ENCODE measurements around the gene KIF17. TPM values are rescaled to one million over a fixed set of nuclear protein-coding genes. Genes with fewer than 3 reads are reported as not detected.

KIF17 gene
- total RNA-seq, 1 donor from 2014 or later, result 4.4 TPM

DNA sequence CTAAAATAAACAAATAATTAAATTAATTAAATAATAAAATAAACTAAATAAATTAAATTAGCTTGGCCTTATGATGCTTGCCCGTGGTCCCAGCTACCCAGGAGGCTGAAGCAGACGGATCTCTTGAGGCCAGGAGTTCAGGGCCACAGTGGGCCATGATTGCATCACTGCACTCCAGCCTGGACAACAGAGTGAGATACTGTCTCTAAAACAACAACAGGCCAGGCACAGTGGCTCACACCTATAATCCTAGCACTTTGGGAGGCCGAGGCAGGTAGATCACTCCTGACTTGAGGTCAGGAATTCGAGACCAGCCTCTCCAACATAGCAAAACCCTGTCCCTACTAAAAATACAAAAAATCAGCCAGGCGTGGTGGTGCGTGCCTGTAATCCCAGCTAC lies 96.8 kb downstream of the KIF17 start:
- DNase-seq, result no peak

DNA sequence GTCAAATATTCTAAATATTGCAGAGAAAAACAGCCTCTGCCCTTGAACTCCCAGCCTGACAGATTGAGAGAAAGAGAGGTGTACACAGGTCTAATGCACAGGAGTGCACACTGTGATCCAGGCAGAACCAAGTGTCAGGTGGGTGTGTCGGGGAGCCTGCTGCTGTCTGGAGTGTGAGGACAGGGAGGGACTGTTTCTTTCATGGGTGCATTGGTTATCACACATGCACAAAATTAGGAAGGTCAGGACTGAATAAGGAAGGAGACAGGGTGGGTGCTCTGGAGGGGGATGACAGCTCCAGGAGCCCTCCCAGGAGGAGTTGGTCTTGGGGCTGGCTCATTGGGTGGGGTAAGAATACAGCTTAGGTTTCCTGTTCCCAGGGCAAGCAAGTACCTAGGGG lies 97.8 kb downstream of the KIF17 start:
- no peak for DNase-seq

DNA sequence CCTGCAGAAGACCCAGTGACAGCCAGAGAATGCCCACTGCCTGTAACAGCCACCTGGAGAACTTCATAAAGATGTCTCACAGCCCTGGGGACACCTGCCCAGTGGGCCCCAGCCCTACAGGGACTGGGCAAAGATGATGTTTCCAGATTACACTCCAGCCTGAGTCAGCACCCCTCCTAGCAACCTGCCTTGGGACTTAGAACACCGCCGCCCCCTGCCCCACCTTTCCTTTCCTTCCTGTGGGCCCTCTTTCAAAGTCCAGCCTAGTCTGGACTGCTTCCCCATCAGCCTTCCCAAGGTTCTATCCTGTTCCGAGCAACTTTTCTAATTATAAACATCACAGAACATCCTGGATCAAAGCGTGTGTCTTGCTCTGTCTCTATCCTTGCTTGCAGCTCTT lies 99.3 kb downstream of the KIF17 start:
- DNase-seq, result no peak

DNA sequence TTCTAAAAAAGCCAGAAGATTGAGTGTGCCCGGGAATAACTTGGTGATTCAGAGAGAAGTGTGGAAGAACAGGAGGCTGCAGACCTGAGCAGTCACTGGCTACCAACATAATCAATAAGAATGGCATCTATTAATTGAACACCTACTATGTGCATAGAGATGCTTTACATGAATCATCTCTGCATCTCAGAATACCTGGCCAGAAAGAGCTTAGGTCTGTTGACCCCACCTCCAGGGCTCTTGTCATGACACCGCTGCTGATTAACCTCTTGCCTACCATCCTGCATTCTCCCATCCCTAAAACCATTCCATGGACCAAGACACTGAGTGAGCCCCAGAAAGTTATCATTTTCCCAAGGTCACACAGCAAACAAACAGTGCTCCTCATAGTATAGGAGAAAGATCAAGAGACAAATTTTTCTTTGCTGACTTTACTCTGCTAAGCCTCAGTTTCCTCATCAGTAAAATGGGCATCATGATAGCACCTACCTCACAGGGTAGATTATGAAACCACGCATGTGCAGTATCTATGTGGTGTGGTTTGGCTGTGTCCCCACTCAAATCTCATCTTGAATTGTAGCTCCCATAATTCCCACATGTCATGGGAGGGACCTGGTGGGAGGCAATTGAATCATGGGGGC lies 100.8 kb downstream of the KIF17 start:
- DNase-seq, result no peak

DNA sequence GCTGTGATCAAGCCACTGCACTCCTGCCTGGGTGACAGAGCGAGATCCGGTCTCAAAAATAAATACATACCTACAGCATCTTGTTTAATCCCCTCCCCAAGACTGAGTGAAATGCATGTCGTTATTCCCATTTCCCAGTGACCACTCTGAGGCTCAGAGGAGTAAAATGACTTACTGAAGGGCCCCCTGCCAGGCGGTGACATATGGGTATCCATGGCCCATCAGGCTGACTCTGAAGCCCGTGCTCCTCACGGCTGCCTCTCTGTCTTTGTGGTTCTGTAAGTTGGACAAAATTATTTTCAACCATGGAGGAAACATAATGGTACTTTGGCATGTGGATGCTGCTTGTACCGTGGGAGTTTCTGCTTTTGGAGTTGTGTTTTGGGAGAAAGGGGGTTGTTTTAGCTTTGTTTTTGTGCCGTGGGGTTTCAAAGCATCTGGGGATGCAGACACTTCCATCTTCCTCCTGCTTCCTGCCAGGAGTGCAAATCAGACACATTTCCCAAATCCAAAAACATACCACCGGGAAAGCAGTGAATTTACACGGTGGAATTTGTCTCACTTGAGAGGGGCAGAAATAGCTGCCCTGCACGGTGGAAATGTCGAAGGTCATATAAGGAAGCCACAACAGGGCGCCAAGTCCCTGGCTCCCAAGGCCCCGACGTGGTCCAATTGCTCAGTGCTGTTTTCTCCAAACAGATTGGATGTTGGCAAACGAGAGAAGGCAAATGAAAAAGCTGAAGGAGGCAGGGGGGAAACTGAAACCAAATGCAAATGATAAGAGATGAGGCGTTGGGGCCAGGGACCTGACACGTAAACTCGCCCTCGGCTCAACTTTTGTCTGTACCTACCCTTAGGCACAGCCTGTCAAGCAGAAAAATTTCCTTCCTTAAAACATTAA lies 101.6 kb downstream of the KIF17 start:
- DNase-seq, result no peak

DNA sequence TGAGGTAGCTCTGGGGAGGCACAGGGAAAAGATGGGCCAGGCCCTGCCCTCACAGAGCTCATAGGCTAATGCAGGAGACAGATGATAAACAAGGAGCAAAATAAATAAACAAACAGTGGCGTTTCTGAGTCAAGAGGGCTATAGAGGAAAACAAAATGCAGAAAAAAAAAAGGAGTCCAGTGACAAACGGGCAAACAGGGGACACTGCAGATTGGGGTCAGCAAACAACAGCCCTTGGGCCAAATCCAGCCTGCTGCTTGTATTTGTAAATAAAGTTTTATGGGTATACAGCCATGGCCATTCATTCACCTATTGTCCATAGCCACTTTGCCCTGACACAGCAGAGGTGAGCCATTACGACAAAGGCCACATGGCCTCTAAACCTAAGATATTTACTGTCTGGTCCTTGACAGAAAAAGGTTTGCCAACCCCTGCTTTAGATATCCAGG lies 103.7 kb downstream of the KIF17 start:
- DNase-seq, result no peak

Other genes starting within 250 kb of the KIF17 start
- 77.2 TPM for gene CAMK2N1, start 231.8 kb downstream of the KIF17 start, total RNA-seq
- gene MUL1, start 209.9 kb downstream of the KIF17 start, total RNA-seq, result 17.5 TPM
- 0.16 TPM for gene FAM43B, start 165.4 kb downstream of the KIF17 start, total RNA-seq
- not detected for gene CDA, start 128.9 kb downstream of the KIF17 start, total RNA-seq
- 117 TPM for gene PINK1, start 84.5 kb downstream of the KIF17 start, total RNA-seq
- gene DDOST, start 56.6 kb downstream of the KIF17 start, total RNA-seq, result 90.0 TPM
- gene SH2D5, start 14.7 kb upstream of the KIF17 start, total RNA-seq, result 0.62 TPM
- 399 TPM for gene HP1BP3, start 69.3 kb upstream of the KIF17 start, total RNA-seq

Measured in occipital lobe (tissue), 2 donors.